ENCODE data around the gene PKHD1.

GRCh38 chr6:52115891-52116604 lies 28.6 kb upstream of the PKHD1 start:
- TF ChIP-seq POLR2A (IDR thresholded peaks at IDR 0.05; ENCODE audit: control extremely low read depth in 1 of 2, low read depth in 2 of 2, low read length in 2 of 2): no peak
- no peak for TF ChIP-seq CTCF (IDR thresholded peaks at IDR 0.05; ENCODE audit: control extremely low read depth in 1 of 3, insufficient read depth in 1 of 3, low read depth in 1 of 3, low read length in 3 of 3)
- no peak for TF ChIP-seq EP300 (IDR thresholded peaks at IDR 0.05; ENCODE audit: borderline replicate concordance in 1 of 2, low read depth in 2 of 2, low read length in 2 of 2)
- TF ChIP-seq CBX5 (IDR thresholded peaks at IDR 0.05; ENCODE audit: low read depth, low read length): no peak
- no peak for TF ChIP-seq EZH2 (IDR thresholded peaks at IDR 0.05; ENCODE audit: low read depth, low read length, severe bottlenecking)
- no peak for TF ChIP-seq SIN3A (conservative IDR thresholded peaks at IDR 0.05 in 1 of 2, IDR thresholded peaks at IDR 0.05 in 1 of 2; ENCODE audit: low read depth in 1 of 2, low read length in 2 of 2)

All from H1 (cell line).